HG03571 (cell line): Measurements from ENCODE around the gene USP35.
"Not testable (repeated sequence)": the region's sequence is repeated elsewhere in the genome, so short reads cannot be mapped to it uniquely, and the experiment has no call there.

Experiments used
- ATAC-seq: cut with Tn5 transposase; IDR thresholded peaks from one replicate; pipeline ENCODE4 v1.9.1; 2021; ENCODE audit not compliant: unreplicated experiment

The USP35 gene

DNA sequence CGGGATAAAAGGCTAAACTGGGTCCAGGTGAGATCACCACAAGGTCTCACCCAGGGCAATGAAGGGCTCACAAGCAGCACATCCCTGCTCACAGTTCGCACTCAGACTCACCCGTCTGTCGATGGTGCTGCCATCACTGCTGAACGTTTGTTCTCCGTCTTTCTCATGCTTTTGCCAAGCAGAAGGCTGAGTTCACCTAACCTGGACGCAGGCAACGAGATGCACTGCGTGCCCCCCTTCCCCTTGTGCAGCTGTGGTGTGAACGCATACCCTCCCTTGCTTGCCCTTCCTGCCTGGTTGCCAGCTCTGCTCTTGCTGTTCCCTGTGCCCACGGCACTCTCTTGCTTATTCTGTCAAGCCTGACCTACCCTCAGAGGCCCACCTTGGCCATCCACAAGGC is 18.3 kb upstream of the USP35 start:
- ATAC-seq, result no peak

DNA sequence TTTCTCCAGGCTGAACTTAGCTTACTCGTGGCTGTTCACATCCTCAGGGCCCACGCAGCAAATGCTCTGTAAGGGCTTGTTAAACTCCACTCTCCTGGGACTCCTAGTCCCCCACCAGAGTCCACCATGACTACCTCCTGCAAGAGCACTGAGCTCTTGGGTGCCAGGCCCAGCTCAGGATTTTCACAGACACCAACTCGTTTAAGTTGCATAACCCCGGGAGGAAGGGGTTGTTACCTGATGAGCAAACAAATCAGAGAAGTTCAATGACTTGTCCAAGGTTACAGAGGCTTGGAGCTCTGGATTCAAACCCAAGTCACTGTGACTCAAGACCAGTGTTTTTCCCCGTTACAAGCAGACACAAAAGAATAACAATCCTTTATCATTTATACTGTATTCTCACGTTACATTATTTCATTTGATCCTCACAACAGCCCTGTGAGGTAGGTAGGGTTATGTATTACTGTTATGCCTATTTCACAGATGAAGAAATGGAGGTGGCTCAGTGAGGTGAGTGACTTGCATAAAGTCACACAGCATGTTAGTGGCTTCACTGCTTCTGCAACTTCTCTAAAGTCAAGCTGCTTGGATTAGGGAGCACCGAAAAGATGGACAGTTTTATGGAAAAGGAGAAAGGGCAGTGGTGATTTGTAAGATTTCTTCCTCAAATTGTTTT is 17.7 kb upstream of the USP35 start:
- no peak for ATAC-seq

DNA sequence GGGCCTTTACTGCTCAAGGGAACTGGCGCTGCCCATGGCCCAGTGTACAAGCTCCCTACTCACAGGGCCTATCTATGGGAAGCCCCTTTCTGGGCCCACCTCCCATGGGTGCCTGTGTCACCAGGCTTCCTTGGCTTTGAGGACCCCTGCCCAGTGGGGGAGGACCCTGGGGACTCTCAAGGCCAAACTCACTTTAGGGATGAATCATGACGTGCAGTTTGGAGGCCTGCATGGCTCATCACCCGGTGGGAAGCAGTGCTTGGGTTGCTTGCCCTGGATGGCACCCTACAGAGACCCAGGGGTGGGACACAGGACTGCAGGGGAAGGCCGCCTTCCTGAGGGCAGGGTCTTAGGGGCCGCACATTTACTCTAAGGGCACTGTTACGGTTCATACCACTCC is 16.8 kb upstream of the USP35 start:
- ATAC-seq, result no peak

DNA sequence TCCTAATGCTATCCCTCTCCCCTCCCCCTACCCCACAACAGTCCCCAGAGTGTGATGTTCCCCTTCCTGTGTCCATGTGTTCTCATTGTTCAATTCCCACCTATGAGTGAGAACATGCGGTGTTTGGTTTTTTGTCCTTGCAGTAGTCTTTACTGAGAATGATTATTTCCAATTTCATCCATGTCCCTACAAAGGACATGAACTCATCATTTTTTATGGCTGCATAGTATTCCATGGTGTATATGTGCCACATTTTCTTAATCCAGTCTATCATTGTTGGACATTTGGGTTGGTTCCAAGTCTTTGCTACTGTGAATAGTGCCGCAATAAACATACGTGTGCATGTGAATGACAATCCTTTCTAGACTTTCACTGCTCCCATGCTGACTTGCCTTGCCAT is 12.9 kb upstream of the USP35 start:
- not testable (repeated sequence) for ATAC-seq

GRCh38 chr11:78176605-78177141 is 12.0 kb upstream of the USP35 start:
- ATAC-seq, result no peak

- ATAC-seq, result no peak
Observed at GRCh38 chr11:78177216-78177615, 11.5 kb upstream of the USP35 start.

DNA sequence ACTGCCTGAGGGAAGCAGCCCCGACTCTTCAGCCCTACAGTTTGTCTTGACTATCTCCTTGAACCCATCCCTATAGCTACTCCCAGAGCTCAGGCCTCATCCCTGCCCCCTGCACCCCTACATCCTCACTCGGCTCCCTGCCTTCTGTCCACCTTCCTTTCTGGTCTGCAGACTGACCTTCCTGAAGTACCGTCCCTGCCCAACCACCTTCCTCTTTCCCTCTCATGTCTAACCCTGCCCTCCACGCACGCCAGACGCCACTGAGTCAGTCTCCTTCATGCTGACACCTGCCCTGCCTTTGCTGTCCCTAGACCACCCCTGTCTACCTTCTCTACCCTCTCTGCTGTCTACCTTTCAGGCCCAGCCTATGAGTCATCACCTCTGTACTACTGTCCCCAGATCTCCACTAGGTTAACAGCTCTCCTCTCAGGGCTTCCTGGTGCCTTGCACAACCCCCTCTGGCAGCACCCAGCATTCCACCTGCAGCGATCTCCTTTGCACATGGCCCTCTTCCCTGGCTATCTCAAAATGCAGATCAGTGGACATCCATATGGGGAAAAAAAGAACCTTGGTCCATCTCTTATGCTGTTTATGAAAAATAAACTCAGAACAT is 9.2 kb upstream of the USP35 start:
- no peak for ATAC-seq

DNA sequence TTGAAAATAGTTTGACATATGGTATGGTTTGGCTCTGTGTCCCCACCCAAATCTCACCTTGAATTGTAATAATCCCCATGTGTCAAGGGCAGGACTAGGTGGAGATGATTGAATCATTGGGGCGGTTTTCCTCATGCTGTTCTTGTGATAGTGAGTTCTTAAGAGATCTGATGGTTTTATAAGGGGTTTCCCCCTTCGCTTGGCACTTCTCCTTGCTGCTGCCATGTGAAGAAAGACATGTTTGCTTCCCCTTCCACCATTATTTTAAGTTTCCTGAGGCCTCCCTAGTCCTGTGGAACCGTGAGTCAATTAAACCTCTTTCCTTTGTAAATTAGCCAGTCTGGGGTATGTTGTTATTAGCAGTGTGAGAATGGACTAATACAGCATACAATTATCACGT is 8.0 kb upstream of the USP35 start:
- ATAC-seq, result no peak

DNA sequence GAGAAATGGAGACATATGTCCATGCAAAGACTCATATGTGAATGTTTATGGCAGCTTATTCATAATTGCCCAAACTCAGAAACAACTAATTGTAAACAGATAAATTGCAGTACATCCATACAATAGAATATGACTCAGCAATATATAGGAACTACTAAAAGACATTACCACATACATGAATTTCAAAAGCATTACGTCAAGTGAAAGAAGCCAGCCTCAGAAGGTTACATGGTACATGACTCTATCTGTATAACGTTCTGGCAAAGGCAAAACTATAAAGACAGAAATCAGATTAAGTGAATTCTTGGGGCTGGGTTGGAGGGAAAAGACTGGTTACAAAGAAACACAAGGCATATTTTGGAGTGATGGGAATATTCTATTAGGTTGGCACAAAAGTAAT is 7.5 kb upstream of the USP35 start:
- no peak for ATAC-seq

GRCh38 chr11:78187366-78188285 is 1.1 kb upstream of the USP35 start:
- peak; percentile 3 for ATAC-seq

GRCh38 chr11:78189174-78189724 is 530 bp downstream of the USP35 start:
- no peak for ATAC-seq

GRCh38 chr11:78189851-78190250 is 1.1 kb downstream of the USP35 start:
- ATAC-seq, result no peak

GRCh38 chr11:78190374-78190773 is 1.7 kb downstream of the USP35 start:
- no peak for ATAC-seq

- ATAC-seq, result no peak
Observed at GRCh38 chr11:78190871-78191538, 2.3 kb downstream of the USP35 start.

GRCh38 chr11:78192223-78192719 is 3.6 kb downstream of the USP35 start:
- ATAC-seq, result no peak

- no peak for ATAC-seq
Observed at GRCh38 chr11:78192911-78193351, 4.2 kb downstream of the USP35 start.

DNA sequence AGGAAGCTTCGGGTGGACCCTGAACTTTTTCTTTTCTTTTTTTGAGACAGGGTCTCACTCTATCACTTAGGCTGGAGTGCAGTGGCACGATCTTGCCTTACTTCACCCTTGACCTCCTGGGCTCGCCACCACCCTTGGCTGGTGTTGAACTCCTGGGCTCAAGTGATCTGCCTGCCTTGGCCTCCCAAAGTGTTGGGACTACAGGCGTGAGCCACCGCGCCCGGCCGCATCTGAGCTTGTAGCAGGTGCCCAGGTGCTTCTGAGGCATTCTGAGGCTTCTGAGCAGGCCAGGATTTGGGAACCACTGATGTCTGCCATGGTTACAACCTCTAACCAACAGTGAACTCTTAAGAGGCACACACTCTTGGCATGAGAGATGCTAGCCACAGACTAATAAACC is 5.1 kb downstream of the USP35 start:
- ATAC-seq, result no peak

- no peak for ATAC-seq
Observed at GRCh38 chr11:78194490-78194889, 5.8 kb downstream of the USP35 start.

GRCh38 chr11:78195917-78196560 is 7.3 kb downstream of the USP35 start:
- no peak for ATAC-seq

- ATAC-seq, result no peak
Observed at GRCh38 chr11:78196661-78197091, 8.0 kb downstream of the USP35 start.
